ENCODE results near the gene CRNKL1.

CRNKL1 gene

GRCh38 chr20:20063941-20064702 lies 11.9 kb upstream of the CRNKL1 start:
- no peak for DNase-seq (ENCODE audit: low read depth in 2 of 2)

GRCh38 chr20:20060234-20060998 lies 8.2 kb upstream of the CRNKL1 start:
- DNase-seq (ENCODE audit: low read depth in 2 of 2) = no peak

GRCh38 chr20:20051767-20052073 lies 546 bp downstream of the CRNKL1 start:
- DNase-seq (ENCODE audit: low read depth in 2 of 2) = no peak

- DNase-seq (ENCODE audit: low read depth in 2 of 2) = no peak
These were observed 12.4 kb downstream of the CRNKL1 start for GRCh38 chr20:20039752-20040387.

GRCh38 chr20:20038586-20038985 lies 13.7 kb downstream of the CRNKL1 start:
- DNase-seq (ENCODE audit: low read depth in 2 of 2) = no peak

GRCh38 chr20:20037960-20038359 lies 14.3 kb downstream of the CRNKL1 start:
- no peak for DNase-seq (ENCODE audit: low read depth in 2 of 2)

- no peak for DNase-seq (ENCODE audit: low read depth in 2 of 2)
These were observed 15.5 kb downstream of the CRNKL1 start for GRCh38 chr20:20036756-20037155.

GRCh38 chr20:20034486-20034885 lies 17.8 kb downstream of the CRNKL1 start:
- DNase-seq (ENCODE audit: low read depth in 2 of 2) = no peak

GRCh38 chr20:20031790-20032189 lies 20.5 kb downstream of the CRNKL1 start:
- DNase-seq (ENCODE audit: low read depth in 2 of 2) = no peak

- no peak for DNase-seq (ENCODE audit: low read depth in 2 of 2)
These were observed 25.0 kb downstream of the CRNKL1 start for GRCh38 chr20:20027284-20027683.

GRCh38 chr20:20024942-20025341 lies 27.3 kb downstream of the CRNKL1 start:
- no peak for DNase-seq (ENCODE audit: low read depth in 2 of 2)

GRCh38 chr20:20023395-20023794 lies 28.9 kb downstream of the CRNKL1 start:
- no peak for DNase-seq (ENCODE audit: low read depth in 2 of 2)

GRCh38 chr20:20022498-20022897 lies 29.8 kb downstream of the CRNKL1 start:
- DNase-seq (ENCODE audit: low read depth in 2 of 2) = no peak

GRCh38 chr20:20021835-20022234 lies 30.4 kb downstream of the CRNKL1 start:
- DNase-seq (ENCODE audit: low read depth in 2 of 2) = no peak

- no peak for DNase-seq (ENCODE audit: low read depth in 2 of 2)
These were observed 31.4 kb downstream of the CRNKL1 start for GRCh38 chr20:20020908-20021307.

- DNase-seq (ENCODE audit: low read depth in 2 of 2) = no peak
These were observed 33.1 kb downstream of the CRNKL1 start for GRCh38 chr20:20019123-20019522.

- no peak for DNase-seq (ENCODE audit: low read depth in 2 of 2)
These were observed 33.9 kb downstream of the CRNKL1 start for GRCh38 chr20:20018366-20018765.

GRCh38 chr20:20017844-20018185 lies 34.5 kb downstream of the CRNKL1 start:
- DNase-seq (ENCODE audit: low read depth in 2 of 2) = no peak

GRCh38 chr20:20017001-20017843 lies 35.0 kb downstream of the CRNKL1 start, which contains the start of gene NAA20:
NAA20 (plus strand) TSS chr20:20017362; CDS start chr20:20017397, 35 bp downstream.
- DNase-seq (ENCODE audit: low read depth in 2 of 2) = peak; percentile 77 to 89

GRCh38 chr20:20014659-20015058 lies 37.6 kb downstream of the CRNKL1 start:
- no peak for DNase-seq (ENCODE audit: low read depth in 2 of 2)

- DNase-seq (ENCODE audit: low read depth in 2 of 2) = no peak
These were observed 39.7 kb downstream of the CRNKL1 start for GRCh38 chr20:20012541-20012940.
